ENCODE data around the gene CST6.
"Not testable (repeated sequence)": the region's sequence is repeated elsewhere in the genome, so short reads cannot be mapped to it uniquely, and the experiment has no call there.

Gene CST6

GRCh38 chr11:65987336-65987735, 24.5 kb upstream of the CST6 start:
- no peak for DNase-seq

- peak; percentile 91 for DNase-seq
These were observed 22.8 kb upstream of the CST6 start for GRCh38 chr11:65988791-65989592.

- no peak for DNase-seq
These were observed 19.8 kb upstream of the CST6 start for GRCh38 chr11:65992056-65992455.

GRCh38 chr11:65997286-65997685, 14.5 kb upstream of the CST6 start:
- DNase-seq: no peak

- peak; percentile 94 for DNase-seq
These were observed 9.7 kb upstream of the CST6 start, which contains the start of the genes BANF1 and EIF1AD for GRCh38 chr11:66001942-66002647. BANF1 (plus strand) TSS chr11:66002503; CDS start chr11:66003251, 748 bp downstream. EIF1AD (minus strand) TSS chr11:66002157; CDS start chr11:66000389, 1,768 bp downstream.

GRCh38 chr11:66002648-66003225, 9.1 kb upstream of the CST6 start:
- no peak for DNase-seq

- no peak for DNase-seq
These were observed 8.5 kb upstream of the CST6 start for GRCh38 chr11:66003291-66003690.

- no peak for DNase-seq
These were observed 7.6 kb upstream of the CST6 start for GRCh38 chr11:66004186-66004585.

- no peak for DNase-seq
These were observed 5.5 kb upstream of the CST6 start for GRCh38 chr11:66006134-66006890.

- no peak for DNase-seq
These were observed 5.0 kb upstream of the CST6 start for GRCh38 chr11:66006891-66007176.

GRCh38 chr11:66007201-66007634, 4.6 kb upstream of the CST6 start:
- DNase-seq: no peak

- DNase-seq: no peak
These were observed 3.7 kb upstream of the CST6 start for GRCh38 chr11:66008095-66008467.

GRCh38 chr11:66008468-66009101, 3.2 kb upstream of the CST6 start:
- DNase-seq: no peak

GRCh38 chr11:66010036-66010435, 1.8 kb upstream of the CST6 start:
- DNase-seq: not testable (repeated sequence)

- no peak for DNase-seq
These were observed 496 bp upstream of the CST6 start for GRCh38 chr11:66011239-66011784.

GRCh38 chr11:66012371-66012945, 650 bp downstream of the CST6 start:
- no peak for DNase-seq

- no peak for DNase-seq
These were observed 1.3 kb downstream of the CST6 start for GRCh38 chr11:66012946-66013761.

GRCh38 chr11:66013762-66014100, 1.9 kb downstream of the CST6 start:
- no peak for DNase-seq

GRCh38 chr11:66014804-66015453, 3.1 kb downstream of the CST6 start:
- no peak for DNase-seq

- no peak for DNase-seq
These were observed 3.7 kb downstream of the CST6 start for GRCh38 chr11:66015454-66015881.
